Prostate gland (tissue), 2 donors: ENCODE data around the gene RUNDC3A.

Source experiments
- POLR2AphosphoS5 ChIP-seq: sonication (generic); formaldehyde crosslinking; IDR thresholded peaks from one replicate; pipeline ENCODE4 v1.6.1; 2017; ENCODE audit warnings: antibody characterized with exemption
- TF ChIP-seq, protein P1 (sequence below), 4 experiments: fragments of 200-600 bp in 2 of 4; fragments of 450-650 bp in 2 of 4; sonication (generic) in 2 of 4; IDR thresholded peaks; 1 replicate in 3 of 4; 2 replicates in 1 of 4; pipeline ENCODE4 v1.5.1; 2016 to 2019; ENCODE audit warnings: antibody characterized with exemption in 4 of 4, mild to moderate bottlenecking in 2 of 4, moderate library complexity in 2 of 4

DNA sequence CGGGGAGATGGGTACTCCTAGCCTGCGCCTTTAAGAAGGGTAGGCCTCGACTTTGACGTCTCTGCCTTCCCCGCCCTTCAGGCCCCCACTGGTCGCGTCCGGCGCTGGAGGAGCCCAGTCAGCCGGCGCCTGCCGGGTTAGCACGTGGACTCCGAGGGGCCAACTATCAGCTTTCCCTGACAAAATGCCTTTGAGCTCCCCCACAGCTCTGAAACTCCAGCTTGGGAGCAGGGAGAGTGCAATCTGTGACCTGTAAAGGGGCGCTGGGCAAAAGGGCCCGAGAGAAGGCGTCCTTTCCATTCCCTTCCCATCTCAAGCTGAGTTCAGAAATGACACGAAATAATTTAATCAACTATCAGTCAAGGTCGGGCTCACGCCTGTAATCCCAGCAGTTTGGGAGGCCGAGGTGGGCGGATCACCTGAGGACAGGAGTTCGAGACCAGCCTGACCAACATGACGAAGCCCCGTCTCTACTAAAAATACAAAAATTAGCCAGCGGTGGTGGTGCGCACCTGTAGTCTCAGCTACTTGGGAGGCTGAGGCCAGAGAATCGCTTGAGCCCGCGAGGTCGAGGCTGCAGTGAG lies 18.6 kb downstream of the RUNDC3A start:
- TF ChIP-seq, protein P1, sequence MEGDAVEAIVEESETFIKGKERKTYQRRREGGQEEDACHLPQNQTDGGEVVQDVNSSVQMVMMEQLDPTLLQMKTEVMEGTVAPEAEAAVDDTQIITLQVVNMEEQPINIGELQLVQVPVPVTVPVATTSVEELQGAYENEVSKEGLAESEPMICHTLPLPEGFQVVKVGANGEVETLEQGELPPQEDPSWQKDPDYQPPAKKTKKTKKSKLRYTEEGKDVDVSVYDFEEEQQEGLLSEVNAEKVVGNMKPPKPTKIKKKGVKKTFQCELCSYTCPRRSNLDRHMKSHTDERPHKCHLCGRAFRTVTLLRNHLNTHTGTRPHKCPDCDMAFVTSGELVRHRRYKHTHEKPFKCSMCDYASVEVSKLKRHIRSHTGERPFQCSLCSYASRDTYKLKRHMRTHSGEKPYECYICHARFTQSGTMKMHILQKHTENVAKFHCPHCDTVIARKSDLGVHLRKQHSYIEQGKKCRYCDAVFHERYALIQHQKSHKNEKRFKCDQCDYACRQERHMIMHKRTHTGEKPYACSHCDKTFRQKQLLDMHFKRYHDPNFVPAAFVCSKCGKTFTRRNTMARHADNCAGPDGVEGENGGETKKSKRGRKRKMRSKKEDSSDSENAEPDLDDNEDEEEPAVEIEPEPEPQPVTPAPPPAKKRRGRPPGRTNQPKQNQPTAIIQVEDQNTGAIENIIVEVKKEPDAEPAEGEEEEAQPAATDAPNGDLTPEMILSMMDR (IDR thresholded peaks at IDR 0.05), result peak in 2 of 4 experiments; percentile 31 to 55
- peak; percentile 99 for TF ChIP-seq POLR2AphosphoS5
